H1 (cell line): ENCODE measurements around the gene AGFG2. TPM values are rescaled to one million over a fixed set of nuclear protein-coding genes. Genes with fewer than 3 reads are reported as not detected.

Experiments used
- BACH1 ChIP-seq: IDR thresholded peaks from 2 replicates; pipeline ENCODE4 v1.6.1; 2012; ENCODE audit warnings: low read length, improper control_type of control experiment
- CTBP2 ChIP-seq: IDR thresholded peaks from 2 replicates; pipeline ENCODE4 v1.7.0; 2011; ENCODE audit warnings: borderline replicate concordance, mild to moderate bottlenecking, moderate library complexity, mixed read lengths, low read length; ENCODE audit not compliant: insufficient read depth, insufficient read length
- E2F6 ChIP-seq: IDR thresholded peaks from 2 replicates; pipeline ENCODE4 v1.6.1; 2012; ENCODE audit warnings: inconsistent platforms
- EGR1 ChIP-seq: IDR thresholded peaks from 2 replicates; pipeline ENCODE4 v1.6.1; 2011; ENCODE audit warnings: low read depth, low read length, borderline replicate concordance
- SAP30 ChIP-seq: fragments of 300-600 bp; sonication (generic); IDR thresholded peaks from 2 replicates; pipeline ENCODE4 v1.7.1; 2012; ENCODE audit warnings: low read length, moderate library complexity, mild to moderate bottlenecking, inconsistent platforms; ENCODE audit not compliant: insufficient read depth, insufficient replicate concordance
- SP1 ChIP-seq: IDR thresholded peaks from 2 replicates; pipeline ENCODE4 v1.6.1; 2011; ENCODE audit warnings: low read depth, low read length
- SUZ12 ChIP-seq: fragments of 200-600 bp; sonication (generic); IDR thresholded peaks from 2 replicates; pipeline ENCODE4 v1.6.1; 2012; ENCODE audit warnings: mild to moderate bottlenecking, inconsistent platforms, low read length, moderate library complexity, mixed read lengths
- TBP ChIP-seq: IDR thresholded peaks from 2 replicates; pipeline ENCODE4 v1.6.1; 2011; ENCODE audit warnings: low read depth, low read length, improper control_type of control experiment
- polyA plus RNA-seq, 7 experiments: library from polyadenylated mRNA; depleted of rRNA in 3 of 7; stranded (reverse) in 5 of 7; unstranded in 2 of 7; fragments of >200 nt in 5 of 7; fragments of 200-250 nt in 2 of 7; gene quantifications; 1 replicate in 5 of 7; 2 replicates in 1 of 7; 4 replicates in 1 of 7; pipeline versions ENCODE4 v1.2.1 to v1.2.3, GENCODE V29; 2011 to 2013; ENCODE audit warnings: missing spikeins in 2 of 7, mixed read lengths in 2 of 7
- total RNA-seq: library from RNA; stranded (reverse); fragmentation: NEBNext Ultra II Directional; extraction: Animal tissue kit (Norgen Biotek cat#: 25700); gene quantifications from 2 replicates; pipeline ENCODE4 v1.2.1, GENCODE V29; 2021
- TF ChIP-seq, protein P1 (sequence below): fragments of 300-600 bp; sonication (generic); IDR thresholded peaks from 2 replicates; pipeline ENCODE4 v1.7.1; 2012; ENCODE audit warnings: low read length, moderate library complexity, mild to moderate bottlenecking, inconsistent platforms; ENCODE audit not compliant: insufficient replicate concordance

Gene AGFG2
- total and polyA plus RNA-seq, 2 of the 8 experiments (the other 6 are each of a cell fraction or from before 2014, with no cell fraction given): 7.6 to 11.2 TPM

DNA sequence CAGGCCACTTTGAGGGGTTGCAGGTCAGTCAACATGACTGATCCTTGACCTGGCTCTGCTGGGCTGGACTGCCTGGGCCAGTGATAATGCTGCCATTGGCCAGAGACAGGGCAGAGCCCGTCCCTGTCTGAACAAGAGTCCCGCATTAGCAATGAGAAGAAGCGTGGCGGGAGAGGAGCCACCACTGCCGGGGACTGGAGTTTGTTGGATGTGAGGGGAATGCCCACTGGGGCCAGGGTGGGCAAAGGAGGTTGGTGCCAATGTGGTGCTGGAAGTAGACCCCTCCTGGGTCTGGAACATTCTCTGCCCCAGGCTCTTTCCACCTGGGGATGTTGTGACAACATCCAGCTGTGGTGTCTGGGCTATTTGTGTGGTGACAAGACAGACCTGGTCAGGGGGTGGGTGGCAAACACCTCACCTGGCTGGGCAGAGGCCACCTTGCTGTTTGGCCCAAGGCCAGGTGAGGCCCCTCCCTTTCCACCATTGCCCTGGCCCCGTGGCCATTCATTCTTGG, 27.1 kb downstream of the AGFG2 start (continued):
- TF ChIP-seq, protein P1, sequence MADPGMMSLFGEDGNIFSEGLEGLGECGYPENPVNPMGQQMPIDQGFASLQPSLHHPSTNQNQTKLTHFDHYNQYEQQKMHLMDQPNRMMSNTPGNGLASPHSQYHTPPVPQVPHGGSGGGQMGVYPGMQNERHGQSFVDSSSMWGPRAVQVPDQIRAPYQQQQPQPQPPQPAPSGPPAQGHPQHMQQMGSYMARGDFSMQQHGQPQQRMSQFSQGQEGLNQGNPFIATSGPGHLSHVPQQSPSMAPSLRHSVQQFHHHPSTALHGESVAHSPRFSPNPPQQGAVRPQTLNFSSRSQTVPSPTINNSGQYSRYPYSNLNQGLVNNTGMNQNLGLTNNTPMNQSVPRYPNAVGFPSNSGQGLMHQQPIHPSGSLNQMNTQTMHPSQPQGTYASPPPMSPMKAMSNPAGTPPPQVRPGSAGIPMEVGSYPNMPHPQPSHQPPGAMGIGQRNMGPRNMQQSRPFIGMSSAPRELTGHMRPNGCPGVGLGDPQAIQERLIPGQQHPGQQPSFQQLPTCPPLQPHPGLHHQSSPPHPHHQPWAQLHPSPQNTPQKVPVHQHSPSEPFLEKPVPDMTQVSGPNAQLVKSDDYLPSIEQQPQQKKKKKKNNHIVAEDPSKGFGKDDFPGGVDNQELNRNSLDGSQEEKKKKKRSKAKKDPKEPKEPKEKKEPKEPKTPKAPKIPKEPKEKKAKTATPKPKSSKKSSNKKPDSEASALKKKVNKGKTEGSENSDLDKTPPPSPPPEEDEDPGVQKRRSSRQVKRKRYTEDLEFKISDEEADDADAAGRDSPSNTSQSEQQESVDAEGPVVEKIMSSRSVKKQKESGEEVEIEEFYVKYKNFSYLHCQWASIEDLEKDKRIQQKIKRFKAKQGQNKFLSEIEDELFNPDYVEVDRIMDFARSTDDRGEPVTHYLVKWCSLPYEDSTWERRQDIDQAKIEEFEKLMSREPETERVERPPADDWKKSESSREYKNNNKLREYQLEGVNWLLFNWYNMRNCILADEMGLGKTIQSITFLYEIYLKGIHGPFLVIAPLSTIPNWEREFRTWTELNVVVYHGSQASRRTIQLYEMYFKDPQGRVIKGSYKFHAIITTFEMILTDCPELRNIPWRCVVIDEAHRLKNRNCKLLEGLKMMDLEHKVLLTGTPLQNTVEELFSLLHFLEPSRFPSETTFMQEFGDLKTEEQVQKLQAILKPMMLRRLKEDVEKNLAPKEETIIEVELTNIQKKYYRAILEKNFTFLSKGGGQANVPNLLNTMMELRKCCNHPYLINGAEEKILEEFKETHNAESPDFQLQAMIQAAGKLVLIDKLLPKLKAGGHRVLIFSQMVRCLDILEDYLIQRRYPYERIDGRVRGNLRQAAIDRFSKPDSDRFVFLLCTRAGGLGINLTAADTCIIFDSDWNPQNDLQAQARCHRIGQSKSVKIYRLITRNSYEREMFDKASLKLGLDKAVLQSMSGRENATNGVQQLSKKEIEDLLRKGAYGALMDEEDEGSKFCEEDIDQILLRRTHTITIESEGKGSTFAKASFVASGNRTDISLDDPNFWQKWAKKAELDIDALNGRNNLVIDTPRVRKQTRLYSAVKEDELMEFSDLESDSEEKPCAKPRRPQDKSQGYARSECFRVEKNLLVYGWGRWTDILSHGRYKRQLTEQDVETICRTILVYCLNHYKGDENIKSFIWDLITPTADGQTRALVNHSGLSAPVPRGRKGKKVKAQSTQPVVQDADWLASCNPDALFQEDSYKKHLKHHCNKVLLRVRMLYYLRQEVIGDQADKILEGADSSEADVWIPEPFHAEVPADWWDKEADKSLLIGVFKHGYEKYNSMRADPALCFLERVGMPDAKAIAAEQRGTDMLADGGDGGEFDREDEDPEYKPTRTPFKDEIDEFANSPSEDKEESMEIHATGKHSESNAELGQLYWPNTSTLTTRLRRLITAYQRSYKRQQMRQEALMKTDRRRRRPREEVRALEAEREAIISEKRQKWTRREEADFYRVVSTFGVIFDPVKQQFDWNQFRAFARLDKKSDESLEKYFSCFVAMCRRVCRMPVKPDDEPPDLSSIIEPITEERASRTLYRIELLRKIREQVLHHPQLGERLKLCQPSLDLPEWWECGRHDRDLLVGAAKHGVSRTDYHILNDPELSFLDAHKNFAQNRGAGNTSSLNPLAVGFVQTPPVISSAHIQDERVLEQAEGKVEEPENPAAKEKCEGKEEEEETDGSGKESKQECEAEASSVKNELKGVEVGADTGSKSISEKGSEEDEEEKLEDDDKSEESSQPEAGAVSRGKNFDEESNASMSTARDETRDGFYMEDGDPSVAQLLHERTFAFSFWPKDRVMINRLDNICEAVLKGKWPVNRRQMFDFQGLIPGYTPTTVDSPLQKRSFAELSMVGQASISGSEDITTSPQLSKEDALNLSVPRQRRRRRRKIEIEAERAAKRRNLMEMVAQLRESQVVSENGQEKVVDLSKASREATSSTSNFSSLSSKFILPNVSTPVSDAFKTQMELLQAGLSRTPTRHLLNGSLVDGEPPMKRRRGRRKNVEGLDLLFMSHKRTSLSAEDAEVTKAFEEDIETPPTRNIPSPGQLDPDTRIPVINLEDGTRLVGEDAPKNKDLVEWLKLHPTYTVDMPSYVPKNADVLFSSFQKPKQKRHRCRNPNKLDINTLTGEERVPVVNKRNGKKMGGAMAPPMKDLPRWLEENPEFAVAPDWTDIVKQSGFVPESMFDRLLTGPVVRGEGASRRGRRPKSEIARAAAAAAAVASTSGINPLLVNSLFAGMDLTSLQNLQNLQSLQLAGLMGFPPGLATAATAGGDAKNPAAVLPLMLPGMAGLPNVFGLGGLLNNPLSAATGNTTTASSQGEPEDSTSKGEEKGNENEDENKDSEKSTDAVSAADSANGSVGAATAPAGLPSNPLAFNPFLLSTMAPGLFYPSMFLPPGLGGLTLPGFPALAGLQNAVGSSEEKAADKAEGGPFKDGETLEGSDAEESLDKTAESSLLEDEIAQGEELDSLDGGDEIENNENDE: no peak
- no peak for TF ChIP-seq SAP30
- TF ChIP-seq EGR1: no peak
- no peak for TF ChIP-seq CTBP2
- no peak for TF ChIP-seq SUZ12
- TF ChIP-seq SP1: no peak
- no peak for TF ChIP-seq E2F6
- TF ChIP-seq BACH1: no peak
- TF ChIP-seq TBP: no peak
